A375 (cell line): Measurements from ENCODE around the gene GGACT. TPM values are rescaled to one million over a fixed set of nuclear protein-coding genes. Genes with fewer than 3 reads are reported as not detected.

Experiments used
- total RNA-seq: library from RNA; depleted of rRNA; stranded (reverse); fragments of >200 nt; shearing (Covaris generic); gene quantifications from 2 replicates; pipeline ENCODE4 v1.2.3, GENCODE V29; 2014; rRNA removed

The GGACT gene
- total RNA-seq = 6.7 and 7.5 TPM in 2 replicates

GRCh38 chr13:100588331-100589177 lies at the start of gene GGACT:
TSS of gene GGACT (minus strand) at chr13:100588789. CDS start at chr13:100532591, 56,198 bp downstream.

Other genes starting within 250 kb of the GGACT start
- gene TMTC4, start 86.0 kb upstream of the GGACT start, total RNA-seq = 22.9 and 29.8 TPM in 2 replicates